ENCODE data around the gene OR1K1. TPM values are rescaled to one million over a fixed set of nuclear protein-coding genes. Genes with fewer than 3 reads are reported as not detected.
A peak's percentile ranks its signal among the peaks of the same experiment; 100 is the strongest.
"Not testable (repeated sequence)": the region's sequence is repeated elsewhere in the genome, so short reads cannot be mapped to it uniquely, and the experiment has no call there.

The OR1K1 gene
- total RNA-seq (2014; rRNA removed; shearing (Covaris generic)), result not detected in 2 replicates

GRCh38 chr9:122800066-122801060 is at the start of gene OR1K1:
TSS of gene OR1K1 (plus strand) at chr9:122800123. CDS start at chr9:122800123, 0 bp downstream.
- no peak for DNase-seq (ENCODE audit: low spot score)

GRCh38 chr9:122754825-122755224 is 45.1 kb upstream of the OR1K1 start:
- no peak for DNase-seq (ENCODE audit: low spot score)

GRCh38 chr9:122767817-122768216 is 32.1 kb upstream of the OR1K1 start:
- DNase-seq (ENCODE audit: low spot score), result no peak

GRCh38 chr9:122777052-122777451 is 22.9 kb upstream of the OR1K1 start:
- no peak for DNase-seq (ENCODE audit: low spot score)

GRCh38 chr9:122777935-122778627 is 21.8 kb upstream of the OR1K1 start:
- peak; percentile 63 for DNase-seq (ENCODE audit: low spot score)

- DNase-seq (ENCODE audit: low spot score), result no peak
Measured at GRCh38 chr9:122779181-122779580, 20.7 kb upstream of the OR1K1 start.

- DNase-seq (ENCODE audit: low spot score), result no peak
Measured at GRCh38 chr9:122780026-122780425, 19.9 kb upstream of the OR1K1 start.

GRCh38 chr9:122781671-122782070 is 18.3 kb upstream of the OR1K1 start:
- no peak for DNase-seq (ENCODE audit: low spot score)

- DNase-seq (ENCODE audit: low spot score), result no peak
Measured at GRCh38 chr9:122785269-122785668, 14.7 kb upstream of the OR1K1 start.

- DNase-seq (ENCODE audit: low spot score), result no peak
Measured at GRCh38 chr9:122786338-122786737, 13.6 kb upstream of the OR1K1 start.

- DNase-seq (ENCODE audit: low spot score), result no peak
Measured at GRCh38 chr9:122788831-122789230, 11.1 kb upstream of the OR1K1 start, which contains the start of gene OR5C1. TSS of gene OR5C1 (plus strand) at chr9:122788933. CDS start at chr9:122788933, 0 bp downstream.

GRCh38 chr9:122789256-122790046 is 10.5 kb upstream of the OR1K1 start:
- DNase-seq (ENCODE audit: low spot score), result no peak

- no peak for DNase-seq (ENCODE audit: low spot score)
Measured at GRCh38 chr9:122791872-122792669, 7.9 kb upstream of the OR1K1 start.

GRCh38 chr9:122797316-122798063 is 2.4 kb upstream of the OR1K1 start:
- DNase-seq (ENCODE audit: low spot score), result no peak

GRCh38 chr9:122806661-122807060 is 6.7 kb downstream of the OR1K1 start:
- no peak for DNase-seq (ENCODE audit: low spot score)

- DNase-seq (ENCODE audit: low spot score), result no peak
Measured at GRCh38 chr9:122807271-122807900, 7.5 kb downstream of the OR1K1 start.

- no peak for DNase-seq (ENCODE audit: low spot score)
Measured at GRCh38 chr9:122808141-122808540, 8.2 kb downstream of the OR1K1 start.

GRCh38 chr9:122809261-122809660 is 9.3 kb downstream of the OR1K1 start:
- not testable (repeated sequence) for DNase-seq (ENCODE audit: low spot score)

GRCh38 chr9:122810306-122810946 is 10.5 kb downstream of the OR1K1 start:
- peak; percentile 90 for DNase-seq (ENCODE audit: low spot score)
